OCI-LY7 (cell line): ENCODE results near the gene SAMD13.

Experiments
- EZH2phosphoT487 ChIP-seq: fragments of 200-600 bp; sonication (generic); IDR thresholded peaks from 2 replicates; pipeline ENCODE4 v1.6.1; 2018; ENCODE audit warnings: low read depth, borderline replicate concordance, mild to moderate bottlenecking, mixed run types, antibody characterized with exemption, low read length, moderate library complexity, mixed read lengths
- TF ChIP-seq, protein P1 (sequence below): fragments of 200-600 bp; sonication (generic); conservative IDR thresholded peaks from 2 replicates; pipeline ENCODE4 v1.5.1; 2014; ENCODE audit warnings: mild to moderate bottlenecking, antibody characterized with exemption, low read length, moderate library complexity, mixed read lengths

GRCh38 chr1:84260852-84261518 lies 40.5 kb upstream of the SAMD13 start:
- TF ChIP-seq, protein P1, sequence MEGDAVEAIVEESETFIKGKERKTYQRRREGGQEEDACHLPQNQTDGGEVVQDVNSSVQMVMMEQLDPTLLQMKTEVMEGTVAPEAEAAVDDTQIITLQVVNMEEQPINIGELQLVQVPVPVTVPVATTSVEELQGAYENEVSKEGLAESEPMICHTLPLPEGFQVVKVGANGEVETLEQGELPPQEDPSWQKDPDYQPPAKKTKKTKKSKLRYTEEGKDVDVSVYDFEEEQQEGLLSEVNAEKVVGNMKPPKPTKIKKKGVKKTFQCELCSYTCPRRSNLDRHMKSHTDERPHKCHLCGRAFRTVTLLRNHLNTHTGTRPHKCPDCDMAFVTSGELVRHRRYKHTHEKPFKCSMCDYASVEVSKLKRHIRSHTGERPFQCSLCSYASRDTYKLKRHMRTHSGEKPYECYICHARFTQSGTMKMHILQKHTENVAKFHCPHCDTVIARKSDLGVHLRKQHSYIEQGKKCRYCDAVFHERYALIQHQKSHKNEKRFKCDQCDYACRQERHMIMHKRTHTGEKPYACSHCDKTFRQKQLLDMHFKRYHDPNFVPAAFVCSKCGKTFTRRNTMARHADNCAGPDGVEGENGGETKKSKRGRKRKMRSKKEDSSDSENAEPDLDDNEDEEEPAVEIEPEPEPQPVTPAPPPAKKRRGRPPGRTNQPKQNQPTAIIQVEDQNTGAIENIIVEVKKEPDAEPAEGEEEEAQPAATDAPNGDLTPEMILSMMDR: no peak
- TF ChIP-seq EZH2phosphoT487: no peak
